DMS153 (cell line): ENCODE results near the gene CA11.

ENCODE experiments used
- DNase-seq: peaks from one replicate; lab custom pipeline; 2025; lab: John Stamatoyannopoulos, UW

Gene CA11

DNA sequence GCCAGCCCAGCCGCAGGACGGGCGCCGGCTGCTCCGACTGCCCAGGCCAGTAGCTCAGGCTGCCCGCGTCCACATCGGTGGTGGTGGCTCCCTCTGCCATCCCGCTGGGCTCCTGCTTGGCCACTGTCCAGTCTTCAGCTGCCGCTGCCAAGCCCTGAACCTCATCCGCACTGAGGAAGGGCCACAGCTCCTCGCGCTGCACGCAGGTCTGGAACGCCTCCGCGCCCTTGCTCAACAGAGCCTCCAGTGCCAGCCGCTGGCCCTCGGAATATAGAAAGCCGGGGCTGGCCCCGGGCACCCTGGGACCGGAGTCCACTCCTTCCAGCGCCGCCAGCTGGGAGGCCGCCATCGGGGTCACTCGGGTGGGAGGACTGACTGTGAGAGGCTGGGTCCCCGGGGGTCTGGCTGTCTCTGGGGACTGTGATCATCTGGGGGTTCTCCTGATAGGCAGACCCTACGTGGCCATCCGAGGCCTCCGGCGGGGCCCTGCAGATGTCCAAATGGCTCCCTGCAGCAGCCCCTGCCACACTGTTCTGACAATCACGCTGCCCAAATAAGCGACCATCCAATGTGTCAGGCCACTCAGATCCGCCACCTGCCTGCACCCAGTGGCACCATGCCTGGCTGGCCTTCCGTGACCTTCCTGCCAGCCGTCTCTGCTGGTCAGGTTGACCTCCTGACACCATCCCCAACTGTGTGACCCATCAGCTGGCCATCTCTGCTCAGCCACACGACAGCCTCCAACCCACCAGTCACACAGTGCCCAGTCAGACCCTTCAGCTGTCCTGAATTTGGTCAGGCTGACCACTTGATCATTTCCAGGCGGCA is 32.7 kb downstream of the CA11 start:
- DNase-seq = no peak

DNA sequence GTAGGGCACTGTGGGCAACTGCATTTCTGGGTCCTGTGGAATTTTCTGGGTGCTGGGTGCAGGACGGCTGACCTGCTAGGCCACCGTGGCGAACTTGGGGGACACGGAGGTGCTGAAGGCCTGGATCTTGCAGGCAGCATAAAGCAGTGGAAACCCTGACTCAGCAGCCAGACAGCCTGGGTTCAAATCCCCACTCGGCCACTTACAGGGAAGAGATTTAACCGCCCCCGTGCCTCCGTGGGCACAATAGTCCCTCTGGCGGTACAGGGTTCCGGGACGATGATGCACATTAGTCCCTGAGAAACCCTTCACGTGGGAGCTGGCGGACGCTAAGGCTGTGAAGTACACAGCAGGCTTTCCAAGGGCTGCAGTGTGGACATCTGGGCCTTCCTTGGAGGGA is 34.1 kb downstream of the CA11 start:
- DNase-seq = no peak

DNA sequence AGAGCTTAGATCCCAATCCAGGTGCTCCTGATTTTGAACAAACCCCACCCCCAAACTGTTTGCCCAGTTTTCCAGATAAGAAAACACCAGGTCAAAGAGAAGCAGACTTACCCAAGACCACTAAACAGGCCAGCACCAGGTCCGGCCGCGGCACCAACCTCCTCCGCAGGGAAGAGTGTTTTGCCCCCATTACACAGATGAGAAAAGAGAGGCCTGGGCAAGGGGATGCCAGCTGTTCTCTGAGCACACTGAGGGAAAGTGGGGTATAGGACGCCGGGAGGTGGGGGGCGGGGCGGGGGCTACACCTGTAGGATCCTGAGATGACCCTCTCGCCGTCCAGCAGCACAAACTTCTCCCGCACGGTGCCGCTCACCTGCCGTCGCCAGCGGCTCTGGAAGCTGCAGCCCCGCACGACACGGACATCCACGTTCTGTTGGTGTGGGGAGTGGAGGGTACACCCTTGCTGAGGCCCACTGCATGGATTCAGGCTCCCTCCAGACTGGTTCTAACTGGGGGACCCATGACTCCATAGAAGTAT is 36.3 kb downstream of the CA11 start:
- DNase-seq = no peak

DNA sequence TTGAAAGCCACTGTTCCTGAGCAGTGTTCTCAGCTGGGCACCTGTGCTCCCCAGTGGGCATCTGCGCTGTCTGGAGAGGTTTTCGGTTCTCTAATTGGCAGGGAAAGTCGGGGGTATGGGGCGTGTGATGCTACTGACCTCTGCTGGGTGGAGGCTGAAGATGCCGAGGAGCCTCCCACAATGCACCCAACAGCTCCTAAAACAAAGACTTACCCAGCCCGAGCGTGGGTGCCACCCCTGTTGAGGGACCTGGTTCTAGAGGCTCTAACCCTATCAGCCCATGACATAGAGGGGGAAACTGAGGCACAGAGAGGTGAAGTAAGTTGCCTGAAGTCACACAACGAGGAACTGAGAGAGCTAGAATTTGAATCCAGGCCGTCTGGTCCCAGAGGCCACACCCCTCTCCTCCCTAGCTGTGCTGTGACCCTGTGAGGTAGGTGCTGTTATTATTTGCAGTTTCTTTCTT is 37.2 kb downstream of the CA11 start:
- DNase-seq = no peak

DNA sequence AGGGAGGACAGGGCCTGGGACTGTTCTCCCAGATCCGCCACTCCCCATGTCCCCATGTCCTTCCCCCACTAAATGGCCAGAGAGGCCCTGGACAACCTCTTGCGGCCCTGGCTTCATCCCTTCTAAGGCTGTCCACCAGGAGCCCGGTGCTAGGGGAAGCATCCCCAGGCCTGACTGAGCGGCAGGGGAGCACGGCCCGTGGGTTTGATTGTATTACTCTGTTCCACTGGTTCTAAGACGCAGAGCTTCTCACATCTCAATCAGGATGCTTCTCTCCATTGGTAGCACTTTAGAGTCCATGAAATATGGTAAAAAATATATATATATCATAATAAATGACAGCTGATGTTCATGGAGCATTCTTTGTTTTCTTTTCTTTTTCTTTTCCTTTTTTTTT is 38.6 kb downstream of the CA11 start:
- no peak for DNase-seq

DNA sequence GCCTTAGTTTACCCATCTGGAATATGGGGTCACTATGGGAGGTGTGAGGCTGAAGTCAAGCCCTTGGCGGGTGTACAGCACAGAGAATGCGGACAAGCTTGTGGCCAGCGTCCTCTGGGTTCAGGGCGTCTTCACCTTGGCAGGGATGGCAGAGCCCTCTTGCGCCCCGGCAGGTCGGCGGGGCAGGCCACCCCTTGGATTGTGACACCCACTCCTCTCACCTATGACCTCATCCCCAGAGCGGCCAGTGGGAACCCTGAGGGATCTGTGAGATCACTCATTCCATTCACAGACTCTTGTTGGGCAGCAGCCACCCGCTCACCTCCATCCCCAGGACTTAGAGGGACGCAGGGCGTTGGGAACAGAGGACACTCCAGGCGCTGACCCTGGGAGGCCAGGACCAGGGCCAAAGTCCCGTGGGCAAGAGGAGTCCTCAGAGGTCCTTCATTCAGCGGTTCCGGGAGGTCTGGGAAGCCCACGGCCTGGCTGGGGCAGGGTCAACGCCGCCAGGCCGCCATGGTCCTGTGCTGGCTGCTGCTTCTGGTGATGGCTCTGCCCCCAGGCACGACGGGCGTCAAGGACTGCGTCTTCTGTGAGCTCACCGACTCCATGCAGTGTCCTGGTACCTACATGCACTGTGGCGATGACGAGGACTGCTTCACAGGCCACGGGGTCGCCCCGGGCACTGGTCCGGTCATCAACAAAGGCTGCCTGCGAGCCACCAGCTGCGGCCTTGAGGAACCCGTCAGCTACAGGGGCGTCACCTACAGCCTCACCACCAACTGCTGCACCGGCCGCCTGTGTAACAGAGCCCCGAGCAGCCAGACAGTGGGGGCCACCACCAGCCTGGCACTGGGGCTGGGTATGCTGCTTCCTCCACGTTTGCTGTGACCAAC is 39.3 kb downstream of the CA11 start, which contains the start of gene SPACA4:
TSS of gene SPACA4 (plus strand) at position 280 of the 896 bp plus-strand sequence. CDS start at position 517, 237 bp downstream.
- DNase-seq = no peak

DNA sequence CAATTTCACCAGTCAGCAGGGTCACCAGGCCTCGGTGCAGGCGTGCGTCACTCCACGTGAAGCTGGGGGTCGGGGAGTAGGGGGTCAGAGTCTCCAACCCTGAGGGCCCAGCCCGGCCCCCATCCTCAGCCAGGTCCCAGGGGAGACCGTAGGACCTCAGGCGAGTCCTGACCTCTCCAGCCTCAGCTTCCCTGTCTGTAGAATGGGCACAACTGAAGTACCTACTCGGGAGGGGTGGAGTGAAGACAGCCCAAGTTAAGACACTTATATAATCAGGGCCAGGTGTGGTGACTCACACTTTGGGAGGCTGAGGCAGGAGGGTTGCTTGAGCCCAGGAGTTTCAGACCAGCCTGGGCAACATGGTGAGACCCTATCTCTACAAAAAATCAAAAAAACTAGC is 42.1 kb downstream of the CA11 start:
- DNase-seq = no peak

DNA sequence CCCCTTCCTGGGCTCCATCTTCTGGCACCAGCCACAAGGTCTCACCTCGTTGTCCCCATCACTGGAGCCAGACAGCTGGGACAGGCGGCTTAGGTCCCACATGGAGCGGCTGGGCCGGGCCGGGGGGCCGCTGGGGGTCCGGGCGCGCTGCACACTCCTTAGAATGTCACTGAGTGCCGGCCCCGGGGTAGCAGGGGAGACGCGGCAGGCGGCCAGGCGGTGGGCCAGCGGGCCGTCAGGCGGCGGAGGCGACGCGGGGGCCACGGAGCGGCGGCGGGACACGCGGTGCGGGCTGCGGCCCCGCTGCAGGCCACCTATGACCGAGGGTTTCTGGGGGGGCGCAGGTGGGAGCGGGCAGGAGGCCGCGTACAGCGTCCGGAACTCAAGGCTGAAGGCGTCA is 42.5 kb downstream of the CA11 start:
- no peak for DNase-seq

DNA sequence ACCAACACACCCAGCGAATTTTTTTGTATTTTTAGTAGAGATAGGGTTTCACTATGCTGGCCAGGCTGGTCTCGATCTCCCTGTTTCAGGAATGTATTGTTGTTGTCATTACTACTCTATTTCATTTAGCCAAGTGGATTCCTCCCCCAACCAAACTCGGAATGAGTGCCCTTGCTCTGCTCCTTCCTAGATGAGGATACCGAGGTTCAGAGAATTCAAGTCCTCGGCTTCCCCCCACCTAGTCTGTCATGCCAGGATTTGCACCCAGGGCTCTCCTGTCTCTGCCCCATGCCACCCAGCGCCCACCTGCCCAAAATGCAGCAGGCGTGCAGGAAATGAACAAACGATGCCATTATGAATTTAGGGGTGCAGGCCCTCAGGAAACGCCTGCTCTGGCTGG is 43.0 kb downstream of the CA11 start:
- DNase-seq = no peak

DNA sequence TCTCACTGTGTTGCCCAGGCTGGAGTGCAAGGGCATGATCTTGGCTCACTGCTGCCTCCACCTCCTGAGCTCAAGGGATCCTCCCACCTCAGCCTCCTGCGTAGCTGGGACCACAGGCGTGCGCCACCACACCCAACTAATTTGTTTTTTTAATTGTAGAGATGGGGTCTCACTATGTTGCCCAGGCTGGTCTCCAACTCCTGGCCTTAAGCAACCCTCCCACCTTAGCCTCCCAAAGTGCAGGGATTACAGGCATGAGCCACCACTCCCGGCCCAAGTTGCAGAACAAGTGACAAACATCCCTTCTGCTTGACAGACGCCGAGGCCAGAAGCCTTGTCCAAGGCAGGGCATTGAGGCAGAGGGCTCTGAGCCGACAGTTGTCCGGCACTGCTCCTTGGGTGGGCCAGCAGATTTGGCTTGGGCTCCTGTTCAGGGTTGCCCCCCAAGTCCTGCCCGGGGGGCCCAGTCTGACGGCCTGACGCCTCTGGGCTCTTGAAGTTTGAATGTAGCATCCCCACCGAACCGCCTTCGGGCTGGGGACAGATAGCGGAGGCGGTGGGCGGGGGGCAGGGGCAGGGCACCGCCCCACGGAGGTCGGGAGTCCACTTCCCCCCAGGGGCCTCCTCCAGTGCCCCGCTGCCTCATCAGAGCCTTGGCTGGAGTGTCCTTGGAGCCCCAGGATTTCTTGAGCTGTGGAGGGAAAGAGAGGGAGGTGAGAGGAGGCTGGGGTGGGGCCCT is 45.1 kb downstream of the CA11 start:
- no peak for DNase-seq

DNA sequence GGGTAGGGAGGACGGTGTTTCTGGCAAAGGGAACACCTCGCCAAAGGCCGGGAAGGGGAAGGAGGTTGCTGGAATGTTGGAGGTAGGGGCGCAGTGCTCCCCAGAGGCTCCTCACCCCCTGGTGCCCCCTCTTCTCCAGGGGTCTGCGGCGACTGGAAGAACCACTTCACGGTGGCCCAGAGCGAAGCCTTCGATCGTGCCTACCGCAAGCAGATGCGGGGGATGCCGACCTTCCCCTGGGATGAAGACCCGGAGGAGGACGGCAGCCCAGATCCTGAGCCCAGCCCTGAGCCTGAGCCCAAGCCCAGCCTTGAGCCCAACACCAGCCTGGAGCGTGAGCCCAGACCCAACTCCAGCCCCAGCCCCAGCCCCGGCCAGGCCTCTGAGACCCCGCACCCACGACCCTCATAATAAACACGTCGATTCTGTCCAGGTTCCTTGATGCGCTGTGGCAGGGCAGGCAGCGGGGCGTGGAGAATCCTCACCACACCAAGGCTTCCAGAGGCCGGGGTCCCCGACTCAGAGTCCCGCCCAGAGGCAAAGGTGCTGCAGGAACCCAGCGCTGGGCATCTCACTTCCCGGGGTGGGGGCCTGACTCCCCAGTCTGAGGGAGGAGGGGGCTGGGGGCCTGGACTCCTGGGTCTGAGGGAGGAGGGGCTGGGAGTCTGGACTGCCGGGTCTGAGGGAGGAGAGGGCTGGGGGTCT is 46.8 kb downstream of the CA11 start:
- DNase-seq = no peak

DNA sequence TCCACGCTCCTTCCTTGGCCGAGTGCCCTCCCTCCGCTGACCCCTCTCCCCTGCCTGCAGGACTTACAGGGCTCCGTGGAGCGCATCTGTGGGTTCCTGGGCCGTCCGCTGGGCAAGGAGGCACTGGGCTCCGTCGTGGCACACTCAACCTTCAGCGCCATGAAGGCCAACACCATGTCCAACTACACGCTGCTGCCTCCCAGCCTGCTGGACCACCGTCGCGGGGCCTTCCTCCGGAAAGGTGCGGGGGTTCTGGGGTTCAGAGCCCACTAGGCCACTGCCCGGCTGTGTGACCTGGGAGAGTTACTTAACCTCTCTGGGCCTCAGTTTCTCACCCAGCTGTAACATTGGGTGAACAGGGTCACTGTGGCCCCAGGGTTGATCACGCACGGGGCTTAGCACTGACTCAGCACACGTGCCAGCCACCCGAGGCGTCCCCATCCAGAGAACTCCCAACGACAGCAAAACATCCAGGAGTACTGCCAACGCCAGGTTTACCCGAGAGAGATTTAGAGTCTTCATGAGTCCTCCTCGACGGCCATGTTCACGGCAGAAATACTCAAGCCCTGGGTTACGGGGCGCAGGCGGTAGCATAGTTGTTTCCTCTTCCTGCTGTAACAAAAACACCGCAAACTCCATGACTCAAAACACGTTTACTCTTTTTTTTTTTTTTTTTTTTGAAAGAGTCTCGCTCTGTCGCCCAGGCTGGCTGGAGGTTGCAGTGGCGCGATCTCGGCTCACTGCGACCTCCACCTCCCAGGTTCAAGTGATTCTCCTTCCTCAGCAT is 49.1 kb downstream of the CA11 start:
- DNase-seq = no peak

DNA sequence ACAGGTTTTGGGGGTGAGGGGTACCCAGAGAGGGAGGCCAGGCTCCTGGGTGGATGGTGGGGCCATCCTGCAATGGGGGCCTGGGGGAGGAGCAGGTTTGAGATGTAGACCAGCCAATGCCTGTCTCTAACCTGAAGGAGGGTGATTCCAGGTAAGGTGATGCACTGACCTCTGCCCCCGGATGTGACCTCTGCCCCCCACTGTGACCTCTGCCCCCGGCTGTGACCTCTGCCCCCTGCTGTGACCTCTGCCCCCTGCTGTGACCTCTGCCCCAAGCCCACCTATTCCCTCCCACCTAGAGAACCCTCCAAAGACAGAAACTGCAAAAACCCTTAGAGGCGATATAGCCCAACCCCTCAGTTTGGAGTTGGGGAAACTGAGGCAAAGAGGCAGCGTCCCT is 49.8 kb downstream of the CA11 start:
- no peak for DNase-seq

DNA sequence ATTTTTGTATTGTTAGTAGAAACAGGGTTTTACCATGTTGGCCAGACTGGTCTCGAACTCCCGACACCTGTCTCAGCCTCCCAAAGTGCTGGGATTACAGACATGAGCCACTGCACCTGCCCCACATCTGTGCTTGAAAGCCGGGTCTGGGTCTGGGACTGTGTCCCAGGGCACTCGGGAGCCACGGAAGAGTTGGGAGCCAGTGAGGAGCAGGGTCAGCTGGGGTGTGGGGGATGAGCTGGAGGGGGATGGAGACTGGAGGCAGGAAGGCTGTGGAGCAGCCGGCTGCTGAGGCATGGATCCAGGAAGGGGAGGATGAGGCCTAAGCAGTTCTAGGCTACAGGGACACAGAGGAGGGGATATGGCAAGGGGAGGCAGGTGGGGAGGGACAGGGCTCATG is 50.2 kb downstream of the CA11 start:
- no peak for DNase-seq

DNA sequence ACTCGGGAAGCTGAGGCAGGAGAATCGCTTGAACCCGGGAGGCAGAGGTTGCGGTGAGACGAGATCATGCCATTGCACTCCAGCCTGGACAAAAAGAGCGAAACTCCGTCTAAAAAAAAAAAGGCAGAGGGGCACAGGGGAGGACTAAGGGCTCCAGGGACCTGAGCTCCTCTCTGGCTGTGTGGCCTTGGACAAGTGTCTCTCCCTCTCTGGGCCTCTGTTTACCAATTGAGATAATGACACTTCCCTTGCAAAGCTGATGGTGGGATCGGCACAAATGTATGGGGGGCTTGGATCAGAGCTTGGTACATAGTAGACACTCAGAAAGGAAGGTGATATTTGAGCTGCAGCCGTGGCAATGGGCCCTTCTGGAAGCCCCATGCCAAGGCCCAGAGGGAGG is 50.8 kb downstream of the CA11 start:
- DNase-seq = no peak

DNA sequence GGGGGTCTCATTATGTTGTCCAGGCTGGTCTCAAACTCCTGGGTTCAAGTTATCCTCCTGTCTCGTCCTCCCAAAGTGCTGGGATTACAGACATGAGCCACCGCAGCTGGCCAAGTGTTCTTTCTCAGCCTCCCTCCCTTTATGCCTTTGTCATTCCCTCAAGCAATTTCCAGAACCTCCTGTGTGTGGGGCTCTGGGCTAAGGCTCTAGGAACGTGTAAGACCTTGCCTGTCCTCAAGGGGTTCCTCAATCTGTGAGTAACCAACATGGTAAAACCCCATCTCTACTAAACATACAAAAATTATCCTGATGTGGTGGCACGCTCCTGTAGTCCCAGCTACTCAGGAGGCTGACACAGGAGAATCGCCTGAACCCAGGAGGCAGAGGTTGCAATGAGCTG is 55.0 kb downstream of the CA11 start:
- no peak for DNase-seq

DNA sequence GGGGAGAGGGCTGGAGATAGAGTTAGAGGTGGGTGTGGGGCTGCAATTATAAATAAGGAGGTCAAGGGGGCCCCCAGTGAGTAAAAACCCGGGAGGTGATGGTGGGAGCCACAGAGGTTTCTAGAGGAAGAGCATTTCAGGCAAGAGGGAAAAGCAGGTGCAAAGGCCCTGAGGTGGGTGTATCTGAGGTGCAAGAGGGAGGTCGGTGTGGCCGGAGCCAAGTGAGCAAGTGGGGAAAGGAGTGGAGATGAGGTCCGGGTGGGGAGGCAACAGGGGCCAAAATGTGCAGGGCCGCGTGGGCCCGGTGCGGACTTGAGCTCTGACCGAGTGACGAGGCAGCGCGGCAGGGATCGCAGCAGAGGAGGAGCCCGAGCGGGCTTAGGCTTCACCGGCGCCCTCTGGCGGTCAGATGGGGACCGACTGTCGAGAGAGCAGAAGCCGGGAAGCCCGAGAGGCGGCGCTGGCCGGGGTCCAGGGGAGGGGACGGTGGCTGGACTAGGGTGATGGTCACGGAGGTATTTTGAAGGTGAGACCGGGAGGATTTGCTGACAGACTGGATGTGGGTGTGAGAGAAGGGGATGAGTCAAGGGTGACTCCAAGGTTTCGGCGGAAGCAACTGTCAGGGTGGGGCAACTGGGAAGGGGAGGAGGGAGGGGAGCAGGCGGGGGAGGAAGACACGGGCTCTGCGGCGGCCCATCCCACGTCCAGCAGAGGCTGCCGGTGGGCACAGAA is 57.2 kb downstream of the CA11 start:
- DNase-seq = peak; percentile 50
